Stimulated activated CD4-positive, alpha-beta T cell treated with anti-CD3 and anti-CD28 coated beads, Interleukin-15, amount 100 ng/mL, for 48 hours (primary cell): ENCODE data around the gene RAB31.
A peak's percentile ranks its signal among the peaks of the same experiment; 100 is the strongest.
"Not testable (repeated sequence)": the region's sequence is repeated elsewhere in the genome, so short reads cannot be mapped to it uniquely, and the experiment has no call there.

Experiments used
- DNase-seq, 2 donors: peaks; one replicate each; pipeline ENCODE4 v3.0.0-alpha.2; 2020; ENCODE audit warnings: low read depth in 2 of 2

The RAB31 gene

DNA sequence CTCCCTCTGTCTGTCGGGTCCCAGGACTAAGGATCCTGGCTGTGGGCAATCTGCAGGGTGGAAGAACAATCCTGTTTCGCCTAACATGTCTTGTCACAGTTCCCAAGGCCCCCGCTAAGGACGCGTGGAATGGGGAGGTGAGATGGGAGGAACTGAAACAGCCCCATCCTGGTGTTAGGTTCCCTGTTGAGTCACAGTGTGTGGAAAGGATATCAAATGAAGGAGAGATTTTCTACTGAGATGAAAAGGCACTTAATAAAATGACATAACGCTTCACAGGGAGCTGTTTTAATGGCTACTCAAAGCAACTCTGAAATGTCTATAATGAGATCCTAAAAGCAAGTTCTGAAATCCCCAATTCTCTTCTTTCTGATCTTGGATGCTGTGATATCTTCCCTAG lies 52.5 kb downstream of the RAB31 start:
- no peak for DNase-seq

DNA sequence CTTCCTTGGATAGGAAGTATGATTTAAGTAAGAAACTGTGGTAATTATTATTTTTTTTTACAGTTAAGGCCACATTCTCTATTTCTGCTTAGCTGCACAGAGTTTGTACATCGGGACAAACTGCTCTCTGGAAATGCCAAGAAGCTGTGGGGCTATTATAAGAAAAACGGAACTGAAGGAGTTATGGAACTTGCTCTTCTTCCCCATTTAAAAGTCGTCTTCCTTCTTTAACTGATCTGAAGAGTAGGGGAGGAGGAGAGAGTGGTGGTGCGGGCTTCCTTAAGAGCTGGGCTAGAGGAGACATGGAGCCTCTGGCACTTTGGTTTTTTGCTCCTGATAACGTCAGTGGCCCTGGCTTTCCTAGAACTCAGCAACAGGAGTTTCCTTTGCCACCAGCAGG lies 54.4 kb downstream of the RAB31 start:
- no peak for DNase-seq

DNA sequence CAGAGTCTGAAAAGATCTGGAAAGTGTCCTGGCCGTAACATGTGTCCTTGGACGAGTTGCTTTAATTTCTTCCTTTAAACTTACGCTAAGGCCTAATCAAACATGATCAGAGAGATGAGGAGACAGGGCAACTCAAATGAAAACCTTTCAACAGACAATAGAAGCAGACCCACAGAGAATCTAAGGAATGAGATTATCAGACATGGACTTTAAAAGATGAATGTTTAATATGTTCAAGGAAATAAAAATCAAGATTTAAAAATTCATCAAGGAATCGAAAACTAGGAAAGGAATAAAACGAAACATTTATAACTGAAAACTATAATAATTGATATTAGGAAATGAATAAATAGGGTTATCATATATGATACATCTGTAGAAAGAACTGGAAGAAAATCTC lies 55.1 kb downstream of the RAB31 start:
- DNase-seq: no peak

DNA sequence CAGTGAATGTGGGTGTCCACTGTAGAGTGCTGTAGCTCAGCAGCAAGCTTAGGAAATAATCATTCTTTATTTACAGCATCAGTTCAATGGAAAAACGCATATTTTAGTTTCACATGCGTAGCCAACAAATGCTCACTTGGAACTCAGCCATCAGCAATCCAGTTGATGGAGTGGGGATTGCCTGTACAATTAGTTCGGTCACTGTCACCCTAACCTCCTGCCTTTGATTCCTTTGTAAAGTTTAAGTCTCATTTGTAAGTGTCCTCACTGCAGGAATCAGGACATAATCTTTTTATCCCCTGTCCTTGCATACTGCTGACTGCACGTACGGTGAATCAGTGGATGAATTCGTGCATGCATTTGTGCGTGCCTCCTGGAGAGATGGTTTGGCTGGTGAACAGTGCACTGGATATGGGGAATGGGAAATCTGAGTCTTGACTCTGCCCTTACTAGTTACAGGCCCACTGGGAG lies 55.9 kb downstream of the RAB31 start:
- DNase-seq: no peak

DNA sequence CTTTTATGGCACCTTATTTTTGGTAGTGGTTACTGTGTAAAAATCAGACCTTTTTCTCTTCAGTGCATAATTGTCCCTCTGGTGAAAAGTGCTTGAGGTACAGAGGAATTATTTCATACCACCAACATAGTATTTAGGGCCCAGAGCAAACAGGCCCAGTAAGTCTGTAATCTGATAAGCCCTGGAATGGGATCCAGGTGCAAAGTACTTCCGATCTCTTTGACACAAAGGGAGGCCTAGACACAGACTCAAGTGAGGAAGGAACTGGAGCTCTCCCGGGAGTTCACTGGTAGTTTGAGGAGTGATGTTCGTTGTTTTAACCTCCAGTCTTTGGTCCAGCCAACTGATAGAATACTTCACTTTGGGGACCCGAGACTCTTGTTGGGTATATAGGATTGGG lies 57.4 kb downstream of the RAB31 start:
- DNase-seq: no peak

DNA sequence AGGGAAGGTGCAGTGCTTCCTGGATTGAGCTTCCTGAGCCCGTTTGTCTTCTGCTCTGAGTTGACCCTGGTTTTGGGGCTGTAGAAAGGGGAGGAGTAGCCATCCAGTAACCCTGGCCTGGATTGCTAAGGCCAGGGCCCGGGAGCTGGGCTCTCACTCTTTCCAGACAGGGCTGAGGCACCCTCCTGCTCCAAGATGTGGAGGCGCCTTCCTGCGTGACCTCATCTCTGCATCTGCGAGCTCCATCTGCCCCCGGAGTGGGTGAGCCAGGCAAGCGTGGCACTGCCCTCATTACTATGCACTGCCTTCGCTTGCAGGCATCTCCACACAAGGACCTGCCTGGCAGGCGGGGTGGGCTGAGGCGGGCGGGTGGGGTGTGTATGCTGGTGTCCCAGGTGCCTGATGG lies 58.0 kb downstream of the RAB31 start:
- no peak for DNase-seq

DNA sequence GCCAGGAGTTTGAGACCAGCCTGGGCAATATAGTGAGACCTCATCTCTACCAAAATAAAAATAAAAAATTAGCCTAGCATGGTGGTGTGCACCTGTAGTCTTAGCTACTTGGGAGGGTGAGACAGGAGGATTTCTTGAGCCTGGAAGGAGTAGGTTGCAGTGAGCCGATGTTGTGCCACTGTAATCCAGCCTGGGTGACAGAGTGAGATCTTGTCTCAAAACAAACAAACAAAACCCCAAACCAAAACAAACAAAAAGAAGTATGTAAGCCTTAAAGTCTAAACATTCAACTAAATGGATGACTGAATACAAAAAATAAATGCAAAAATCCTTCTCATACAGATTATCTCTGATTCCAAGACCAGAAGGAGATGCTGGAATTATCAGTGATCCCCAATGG lies 58.6 kb downstream of the RAB31 start:
- DNase-seq: no peak

DNA sequence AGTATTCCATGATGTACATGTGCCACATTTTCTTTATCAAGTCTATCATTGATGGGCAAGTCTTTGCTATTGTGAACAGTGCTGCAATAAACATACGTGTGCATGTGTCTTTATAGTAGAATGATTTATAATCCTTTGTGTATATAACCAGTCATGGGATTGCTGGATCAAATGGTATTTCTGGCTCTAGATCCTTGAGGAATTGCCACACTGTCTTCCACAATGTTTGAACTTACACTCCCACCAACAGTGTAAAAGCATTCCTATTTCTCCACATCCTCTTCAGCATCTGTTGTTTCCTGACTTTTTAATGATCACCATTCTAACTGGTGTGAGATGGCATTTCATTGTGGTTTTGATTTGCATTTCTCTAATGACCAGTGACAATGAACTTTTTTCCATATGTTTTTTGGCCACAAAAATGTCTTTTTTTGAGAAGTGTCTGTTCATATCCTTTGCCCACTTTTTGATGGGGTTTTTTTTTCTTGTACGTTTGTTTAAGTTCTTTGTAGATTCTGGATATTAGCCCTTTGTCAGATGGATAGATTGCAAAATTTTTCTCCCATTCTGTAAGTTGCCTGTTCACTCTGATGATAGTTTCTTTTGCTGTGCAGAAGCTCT lies 60.1 kb downstream of the RAB31 start:
- DNase-seq: not testable (repeated sequence)

DNA sequence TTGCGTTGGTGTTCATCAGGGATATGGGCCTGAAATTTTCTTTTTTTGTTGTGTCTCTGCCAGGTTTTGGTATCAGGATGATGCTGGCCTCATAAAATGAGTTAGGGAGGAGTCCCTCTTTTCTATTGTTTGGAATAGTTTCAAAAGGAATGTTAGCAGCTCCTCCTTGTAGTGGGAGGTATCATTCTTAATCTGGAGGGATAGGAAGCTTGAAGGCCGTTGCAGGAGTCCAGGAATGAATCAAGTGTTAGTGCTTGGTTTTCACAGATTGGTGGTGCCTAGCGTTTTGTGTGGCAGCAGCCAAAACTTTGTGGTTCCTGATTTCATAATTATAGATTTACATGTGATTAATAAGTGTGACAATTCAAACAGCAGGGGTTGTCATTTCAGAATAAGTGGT lies 62.0 kb downstream of the RAB31 start:
- not testable (repeated sequence) for DNase-seq

DNA sequence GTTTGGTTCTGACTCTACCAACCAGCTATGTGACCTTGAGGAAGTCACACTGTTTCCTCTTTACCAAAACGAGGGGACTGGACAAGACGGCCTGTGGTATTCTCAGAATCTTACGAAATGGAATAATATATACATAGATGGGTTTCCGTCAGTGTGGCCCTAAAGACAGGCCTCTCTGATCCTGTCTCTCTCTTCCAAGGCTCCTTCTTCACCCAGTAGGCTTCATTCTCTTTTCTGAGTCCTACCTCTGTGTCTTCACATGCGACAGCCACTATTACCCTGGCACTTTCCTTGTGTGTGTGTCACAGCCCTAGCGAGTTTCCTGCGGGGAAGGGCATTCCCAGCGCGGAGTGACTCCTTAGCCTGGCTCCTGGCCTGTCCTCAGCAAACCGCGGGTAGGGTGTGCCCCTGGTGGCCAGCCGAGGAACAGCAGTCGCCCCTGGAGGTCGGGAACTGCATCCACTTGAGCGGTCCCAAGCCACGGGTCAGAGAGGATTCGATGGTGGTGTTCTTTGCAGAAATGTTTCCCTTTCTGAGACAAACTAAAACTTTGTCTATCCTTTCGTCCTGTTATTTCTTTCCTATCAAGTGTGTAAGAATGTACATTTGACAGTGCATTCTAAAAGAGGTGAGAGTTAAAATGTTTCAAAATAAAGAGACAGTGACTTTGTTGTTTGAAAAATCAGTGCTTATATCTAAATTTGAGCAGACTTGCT lies 63.3 kb downstream of the RAB31 start:
- peak; percentile 31 to 56 for DNase-seq

DNA sequence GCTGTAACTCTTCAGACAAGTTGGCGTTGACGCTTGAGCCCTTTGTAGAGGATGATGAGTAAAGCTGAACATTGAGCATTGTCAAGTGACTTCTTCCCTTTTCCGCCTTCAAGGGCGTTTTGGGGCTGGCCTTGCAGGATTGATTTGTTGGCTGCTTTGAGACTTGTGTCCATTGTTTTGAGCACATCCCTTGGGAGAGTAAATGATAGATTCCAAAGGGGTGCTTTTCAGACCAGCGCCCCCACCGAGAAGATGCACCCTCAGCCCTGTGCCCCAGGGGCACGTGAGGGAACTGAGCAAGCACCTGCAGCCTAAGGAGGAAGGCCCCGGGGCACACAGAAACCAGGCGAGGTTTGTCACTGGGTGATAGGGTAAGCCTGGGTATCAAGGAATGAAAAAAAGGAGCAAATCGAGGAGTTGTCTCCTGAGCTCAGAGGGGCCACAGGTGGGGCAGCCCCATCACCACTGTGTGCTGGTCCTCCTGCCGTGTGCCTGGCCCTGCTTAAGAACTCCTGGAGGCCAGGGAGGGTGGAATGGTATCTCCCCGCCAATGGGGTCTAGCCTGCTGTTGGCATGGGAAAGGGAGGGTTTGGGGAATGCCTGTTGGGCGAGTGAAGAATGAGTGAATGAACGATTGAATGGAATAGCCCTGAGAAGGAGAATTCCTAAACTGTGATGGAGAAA lies 64.0 kb downstream of the RAB31 start:
- no peak for DNase-seq

DNA sequence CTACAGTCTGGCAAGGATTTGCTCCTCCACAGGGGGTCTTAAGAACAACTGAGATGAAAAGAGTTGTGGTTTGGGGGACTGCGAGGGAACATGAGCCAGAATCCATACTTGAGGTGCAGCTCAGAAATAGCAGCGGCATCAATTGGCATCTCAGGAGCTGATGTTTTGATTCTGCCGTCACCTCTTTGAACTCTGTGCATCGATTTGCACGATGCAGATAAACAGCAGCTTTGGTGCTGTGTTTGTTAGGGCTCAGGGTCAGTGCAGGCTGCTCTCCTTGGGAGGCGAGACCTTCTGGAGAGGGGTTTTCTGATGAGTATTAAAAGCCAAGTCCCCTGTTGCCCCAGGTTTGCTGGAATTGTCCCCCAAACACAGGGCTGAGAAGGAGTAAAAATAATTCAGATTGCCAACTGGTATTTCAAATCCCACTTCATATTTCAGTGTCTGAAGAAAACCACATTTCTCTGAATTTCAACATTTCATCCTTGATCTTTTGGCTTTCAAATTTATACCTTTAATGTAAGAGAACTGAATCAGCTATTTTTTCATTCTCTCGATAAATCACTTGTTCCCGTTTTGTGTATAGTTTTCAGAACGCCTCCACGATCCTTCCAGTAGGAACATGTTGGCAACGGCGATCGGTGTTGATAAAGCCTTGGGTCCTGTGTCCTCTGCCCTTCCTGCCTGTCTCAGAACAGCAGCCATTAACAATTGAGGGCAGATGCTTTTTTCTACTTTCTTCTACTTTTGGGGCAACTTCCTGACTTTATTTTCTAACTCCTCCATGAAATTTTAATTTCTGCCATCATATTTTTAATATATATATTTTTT lies 65.0 kb downstream of the RAB31 start:
- DNase-seq: no peak

DNA sequence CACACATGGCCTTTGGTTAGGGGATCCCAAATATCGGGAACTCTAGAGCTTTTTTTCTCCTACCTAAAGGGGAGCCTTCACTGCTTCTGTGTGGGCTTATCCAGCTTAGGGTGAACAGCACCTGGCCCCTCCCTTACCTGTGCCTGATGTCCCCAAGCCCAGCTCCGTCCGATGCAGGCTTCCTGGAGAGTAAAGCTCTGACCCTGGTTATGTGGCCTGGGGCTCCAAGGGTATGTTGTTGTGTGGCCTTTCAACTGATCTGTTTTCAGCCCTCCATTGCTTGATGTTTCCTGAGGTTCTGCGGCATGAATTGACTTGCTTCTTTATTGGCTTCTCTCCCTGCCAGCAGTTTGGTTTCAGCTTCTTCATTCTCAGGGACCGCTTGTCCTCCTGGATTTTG lies 66.0 kb downstream of the RAB31 start:
- no peak for DNase-seq

DNA sequence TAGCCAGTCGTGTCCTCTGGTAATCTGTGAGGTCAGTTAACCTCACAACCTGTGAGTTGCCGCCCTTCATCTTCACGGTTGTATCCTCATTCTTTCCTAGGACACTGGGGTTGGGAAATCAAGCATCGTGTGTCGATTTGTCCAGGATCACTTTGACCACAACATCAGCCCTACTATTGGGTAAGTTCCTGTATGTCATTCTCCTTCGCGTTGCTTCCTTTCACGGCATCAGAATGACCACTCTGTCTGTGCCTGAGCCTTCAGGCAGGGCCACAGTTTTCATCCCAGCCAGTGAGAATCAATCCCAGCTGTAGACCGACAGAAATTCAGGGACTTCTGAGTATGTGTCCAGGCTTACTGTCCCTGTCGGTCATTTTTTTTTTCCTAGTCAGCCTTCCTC lies 67.1 kb downstream of the RAB31 start:
- no peak for DNase-seq

DNA sequence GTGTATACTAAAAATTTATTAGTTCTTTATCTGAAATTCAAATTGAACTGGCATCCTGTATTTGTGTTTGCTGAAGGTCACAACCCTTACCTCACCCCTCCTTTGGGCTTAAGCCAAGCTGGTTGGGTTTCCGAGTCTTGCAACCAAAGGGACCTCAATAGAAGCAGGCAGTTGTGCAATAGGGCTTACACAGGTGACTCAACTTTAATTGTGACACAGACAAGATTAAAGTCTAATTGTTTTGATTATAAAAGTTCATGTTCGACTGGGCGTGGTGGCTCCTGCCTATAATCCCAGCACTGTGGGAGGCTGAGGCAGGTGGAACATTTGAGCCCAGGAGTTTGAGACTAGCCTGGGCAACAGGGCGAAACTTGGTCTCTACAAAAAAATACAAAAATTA lies 71.5 kb downstream of the RAB31 start:
- no peak for DNase-seq

DNA sequence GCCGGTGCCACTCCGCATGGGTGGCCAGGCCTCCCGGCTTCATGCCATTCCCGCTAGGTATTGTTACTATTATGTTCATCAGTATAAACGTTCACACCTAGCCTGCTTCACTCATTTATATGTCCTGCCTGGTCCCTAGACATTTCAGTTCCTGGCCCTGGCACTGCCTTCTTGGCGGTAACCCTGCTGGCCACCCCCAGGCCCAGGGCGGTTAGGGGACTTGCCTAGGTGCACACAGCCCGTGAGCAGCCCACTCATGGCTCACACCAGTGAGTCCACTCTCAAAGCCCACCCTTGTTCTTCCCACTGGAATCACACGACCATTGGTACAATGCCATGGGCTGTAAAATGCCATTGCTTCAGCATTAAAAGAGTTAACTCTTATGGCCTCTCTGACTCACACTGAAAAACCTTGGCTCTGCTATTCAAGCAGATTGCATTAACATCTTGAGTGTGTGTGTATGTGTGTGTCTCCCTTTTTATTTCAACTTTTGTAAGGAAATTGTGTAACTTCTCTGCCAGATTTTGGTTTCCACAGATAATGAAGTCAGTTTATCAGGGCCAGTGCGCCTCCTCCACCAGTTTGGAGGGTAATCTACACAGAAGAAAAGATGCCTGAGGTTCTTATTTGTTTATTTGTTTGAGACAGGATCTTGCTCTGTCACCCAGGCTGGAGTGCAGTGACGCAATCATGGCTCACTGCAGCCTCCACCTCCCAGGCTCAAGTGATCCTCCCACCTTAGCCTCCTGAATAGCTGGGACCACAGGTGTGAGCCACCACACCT lies 74.2 kb downstream of the RAB31 start:
- DNase-seq: no peak

DNA sequence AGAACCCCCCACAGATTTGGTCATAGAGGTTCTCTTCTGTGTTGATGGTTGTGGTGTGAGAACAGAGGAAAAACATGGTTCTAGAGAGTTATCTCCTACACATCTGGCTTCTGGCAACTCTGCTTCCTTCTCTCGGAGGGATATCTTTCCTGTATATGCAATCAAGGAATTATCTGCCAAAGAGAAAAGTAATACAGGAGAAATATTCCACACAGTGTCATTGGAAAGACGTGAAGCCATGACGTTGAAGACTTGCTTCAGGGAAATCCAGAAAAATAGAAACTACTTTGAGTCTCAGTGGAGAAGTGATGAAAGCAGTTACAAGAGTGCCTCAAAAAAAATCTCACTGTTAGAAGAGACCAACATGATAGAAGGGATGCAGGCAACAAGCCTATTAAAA lies 78.5 kb downstream of the RAB31 start:
- no peak for DNase-seq

DNA sequence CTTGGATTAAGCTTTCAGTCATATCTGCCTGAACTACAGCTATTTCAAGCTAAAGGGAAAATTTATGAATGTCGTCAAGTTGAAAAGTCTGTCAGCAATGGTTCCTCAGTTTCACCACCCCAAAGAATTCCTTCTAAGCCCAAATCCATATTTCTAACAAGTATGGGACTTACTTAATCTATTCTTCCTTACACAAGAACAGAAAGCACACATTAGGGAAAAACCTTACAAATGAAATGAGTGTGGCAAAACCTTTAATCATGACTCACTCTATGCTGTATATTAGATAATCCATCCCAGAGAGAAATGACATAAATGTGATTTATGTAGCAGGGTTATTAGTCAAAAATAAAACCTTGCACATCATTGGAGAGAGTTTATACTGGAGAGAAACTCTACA lies 78.9 kb downstream of the RAB31 start:
- DNase-seq: no peak

DNA sequence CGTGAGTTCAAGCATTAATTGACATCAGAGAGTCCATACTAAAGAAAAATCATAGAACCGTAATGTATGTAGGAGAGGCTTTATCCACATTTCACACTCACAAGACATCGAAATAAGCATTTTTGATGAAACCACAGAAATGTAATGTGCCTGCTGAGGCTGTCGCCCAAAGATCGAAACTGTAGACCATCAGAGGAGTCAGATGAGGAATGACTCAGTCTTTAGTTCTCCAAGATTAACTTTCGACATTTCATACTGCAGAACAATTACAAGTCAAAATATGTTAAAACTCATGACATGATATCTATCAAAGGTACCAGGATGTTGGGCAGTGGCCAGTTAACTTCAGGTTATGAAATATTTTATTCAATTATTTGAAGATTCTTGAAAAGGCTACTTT lies 79.6 kb downstream of the RAB31 start:
- DNase-seq: no peak

DNA sequence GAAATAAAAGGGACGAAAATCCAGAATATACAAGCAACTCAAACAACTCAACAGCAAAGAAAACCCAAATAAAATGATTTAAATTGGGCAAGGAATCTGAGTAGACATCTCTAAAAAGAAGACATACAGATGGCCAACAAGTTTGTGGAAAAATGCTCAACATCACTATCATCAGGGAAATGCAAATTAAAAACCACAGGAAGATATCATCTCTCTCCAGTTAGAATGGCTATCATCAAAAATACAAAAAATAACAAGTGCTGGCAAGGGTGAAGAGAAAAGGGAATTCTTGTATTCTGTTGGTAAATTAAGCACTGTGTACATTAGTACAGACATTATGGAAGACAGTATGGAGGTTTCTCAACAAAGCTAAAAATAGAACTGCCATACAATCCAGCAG lies 80.0 kb downstream of the RAB31 start:
- no peak for DNase-seq

DNA sequence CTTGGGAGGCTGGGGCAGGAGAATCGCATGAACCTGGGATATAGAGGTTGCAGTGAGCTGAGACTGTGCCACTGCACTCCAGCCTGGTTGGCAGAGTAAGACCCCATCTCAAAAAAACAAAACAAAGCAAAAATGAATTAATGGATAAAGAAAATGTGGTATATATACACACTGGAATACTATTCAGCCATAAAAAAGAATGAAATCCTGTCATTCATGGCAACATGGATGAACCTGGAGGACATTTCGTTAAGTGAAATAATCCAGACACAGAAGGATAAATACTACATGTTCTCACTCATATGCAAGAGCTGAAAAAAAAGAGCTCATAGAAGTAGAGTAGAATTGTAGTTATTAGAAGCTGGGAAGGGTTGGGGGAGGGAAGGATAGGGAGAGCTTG lies 80.8 kb downstream of the RAB31 start:
- no peak for DNase-seq
